Adrenal gland (tissue), 12 donors: Measurements from ENCODE around the gene CD300C. TPM values are rescaled to one million over a fixed set of nuclear protein-coding genes. Genes with fewer than 3 reads are reported as not detected.
"Not testable (repeated sequence)": the region's sequence is repeated elsewhere in the genome, so short reads cannot be mapped to it uniquely, and the experiment has no call there.

Source experiments
- DNase-seq, 7 donors: peaks; one replicate each; pipeline ENCODE4 v3.0.0-alpha.2; 2019 to 2020
- H3K27ac ChIP-seq, 5 donors: fragments of 200-600 bp; sonication (generic) in 4 of 5; 1 replicate in 3 of 5; 2 replicates in 2 of 5; pipeline versions ENCODE4 v1.5.1 to v1.8.0; 2016 to 2020; ENCODE audit warnings: mild to moderate bottlenecking in 1 of 5
- H3K27me3 ChIP-seq: fragments of 200-600 bp; 2 replicates; pipeline ENCODE4 v1.8.0; 2021
- H3K36me3 ChIP-seq, 2 donors: fragments of 200-600 bp; replicated peaks in 1 of 2; 1 replicate in 1 of 2; 2 replicates in 1 of 2; pipeline versions ENCODE4 v1.5.1 to v1.8.0; 2018 to 2022
- H3K4me1 ChIP-seq, 2 donors: fragments of 200-600 bp; replicated peaks in 1 of 2; 1 replicate in 1 of 2; 2 replicates in 1 of 2; pipeline versions ENCODE4 v1.5.1 to v1.8.0; 2018 to 2021
- H3K4me3 ChIP-seq, 4 donors: fragments of 200-600 bp; sonication (generic) in 3 of 4; one replicate each; pipeline ENCODE4 v1.5.1; 2016 to 2018
- H3K9me3 ChIP-seq, 3 donors: fragments of 200-600 bp; sonication (generic) in 1 of 3; replicated peaks in 1 of 3; 1 replicate in 2 of 3; 2 replicates in 1 of 3; pipeline versions ENCODE4 v1.5.1 to v1.8.0; 2016 to 2021
- POLR2A ChIP-seq, 2 donors: fragments of 450-650 bp; IDR thresholded peaks; one replicate each; pipeline ENCODE4 v1.6.1; 2017; ENCODE audit warnings: antibody characterized with exemption in 2 of 2, mild to moderate bottlenecking in 2 of 2, moderate library complexity in 1 of 2
- WGBS, 4 donors: extraction: QIAGEN DNeasy Blood & Tissue Kit in 2 of 4; methylation state at CpG; one replicate each; pipeline versions ENCODE4 v1.1.5 to v1.1.7; 2013 to 2017; 5-methylcytosine and 5-hydroxymethylcytosine counted together
- intact Hi-C, 2 donors: fragments of 100-400 bp; cut with DNase I; formaldehyde crosslinking; loops; one replicate each; pipeline versions ENCODE4 v1.14.1 to v1.15.0; 2022 to 2023
- polyA plus RNA-seq, 3 donors: library from polyadenylated mRNA; stranded (reverse); fragments of 200-250 nt in 2 of 3; fragments of 350-450 nt in 1 of 3; fragmentation: Illumina TruSeq in 1 of 3; extraction: RNeasy Lipid Tissue Mini Kit (QIAGEN cat#74804) in 1 of 3; gene quantifications; one replicate each; pipeline ENCODE4 v1.2.3, GENCODE V29; 2013 to 2014
- total RNA-seq, 9 donors: library from RNA; depleted of rRNA in 4 of 9; stranded (reverse); fragments of >200 nt in 4 of 9; fragments of 120-200 nt in 1 of 9; fragmentation: NEBNext Ultra II Directional in 1 of 9; extraction: Animal tissue kit (Norgen Biotek cat#: 25700) in 1 of 9; gene quantifications; one replicate each; pipeline versions ENCODE4 v1.1.0 to v1.2.4, GENCODE V29; 2013 to 2023
- TF ChIP-seq, protein P1 (sequence below), 6 experiments: fragments of 450-650 bp in 4 of 6; fragments of 200-600 bp in 2 of 6; sonication (generic) in 1 of 6; IDR thresholded peaks; 1 replicate in 5 of 6; 2 replicates in 1 of 6; pipeline versions ENCODE4 v1.5.1 to v1.8.0; 2016 to 2021; ENCODE audit warnings: antibody characterized with exemption in 6 of 6, mild to moderate bottlenecking in 2 of 6, moderate library complexity in 1 of 6
- donor health status: healthy with polysubstance abuse.
- donor health status: Bipolar disorder and iron deficiency.
- donor health status: DM: yes; HTN: yes; CAD: no.
- donor health status: DM: no; HTN: no; CAD: no.
- donor health status: DM: no; HTN: no; CAD: no.
- donor health status: DM: yes; HTN: yes; CAD: no.

CD300C gene
- total and polyA plus RNA-seq, 12 donors: 0.22 to 4.5 (median 2.3) TPM; not detected in 1

DNA sequence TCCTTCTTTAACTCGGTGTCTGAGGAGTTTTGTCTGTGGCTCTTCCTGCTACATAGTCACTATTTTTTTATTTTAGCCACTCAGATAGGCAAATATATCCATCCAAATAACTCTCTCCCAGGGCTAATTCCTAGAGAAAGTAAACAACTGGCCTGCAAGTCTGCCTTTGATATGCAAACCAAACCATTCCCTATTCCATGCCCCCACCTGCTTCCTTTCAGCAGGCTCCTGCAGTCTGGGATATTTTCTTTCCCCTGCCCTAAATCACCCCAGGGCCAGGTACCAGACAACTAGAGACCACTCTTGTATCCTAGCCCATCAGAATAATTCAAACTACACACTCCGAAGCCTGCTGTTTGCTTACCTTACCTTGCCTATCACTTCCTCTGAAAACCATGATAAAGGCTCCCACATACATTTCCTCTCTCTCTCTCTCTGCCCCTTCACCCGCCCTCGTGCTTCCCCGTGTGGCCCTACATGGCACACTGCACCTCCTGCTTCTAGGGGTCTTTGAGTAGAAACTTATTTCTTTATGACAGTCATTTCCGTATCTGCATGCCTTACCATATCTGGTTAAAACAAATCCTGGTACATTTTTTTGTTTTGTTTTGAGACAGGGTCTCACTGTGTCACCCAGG lies 13.1 kb upstream of the CD300C start:
- no peaks in the 10 kb centered on the region for H3K9me3 ChIP-seq
- DNase-seq: no peak
- TF ChIP-seq, protein P1, sequence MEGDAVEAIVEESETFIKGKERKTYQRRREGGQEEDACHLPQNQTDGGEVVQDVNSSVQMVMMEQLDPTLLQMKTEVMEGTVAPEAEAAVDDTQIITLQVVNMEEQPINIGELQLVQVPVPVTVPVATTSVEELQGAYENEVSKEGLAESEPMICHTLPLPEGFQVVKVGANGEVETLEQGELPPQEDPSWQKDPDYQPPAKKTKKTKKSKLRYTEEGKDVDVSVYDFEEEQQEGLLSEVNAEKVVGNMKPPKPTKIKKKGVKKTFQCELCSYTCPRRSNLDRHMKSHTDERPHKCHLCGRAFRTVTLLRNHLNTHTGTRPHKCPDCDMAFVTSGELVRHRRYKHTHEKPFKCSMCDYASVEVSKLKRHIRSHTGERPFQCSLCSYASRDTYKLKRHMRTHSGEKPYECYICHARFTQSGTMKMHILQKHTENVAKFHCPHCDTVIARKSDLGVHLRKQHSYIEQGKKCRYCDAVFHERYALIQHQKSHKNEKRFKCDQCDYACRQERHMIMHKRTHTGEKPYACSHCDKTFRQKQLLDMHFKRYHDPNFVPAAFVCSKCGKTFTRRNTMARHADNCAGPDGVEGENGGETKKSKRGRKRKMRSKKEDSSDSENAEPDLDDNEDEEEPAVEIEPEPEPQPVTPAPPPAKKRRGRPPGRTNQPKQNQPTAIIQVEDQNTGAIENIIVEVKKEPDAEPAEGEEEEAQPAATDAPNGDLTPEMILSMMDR (IDR thresholded peaks at IDR 0.05): no peak
- no peak for TF ChIP-seq POLR2A (IDR thresholded peaks at IDR 0.05)
- no peak overlapping the region for H3K4me3 ChIP-seq
- no peaks in the 10 kb centered on the region for H3K4me1 ChIP-seq
- intact Hi-C loops: no loop called here
- no peaks in the 10 kb centered on the region for H3K36me3 ChIP-seq
- WGBS, 4 donors: 68 to 86% (median 74%) methylated on average over 6 of the region's 6 CpGs
- H3K27ac ChIP-seq: no peak overlapping the region
- H3K27me3 ChIP-seq: no peaks in the 10 kb centered on the region

DNA sequence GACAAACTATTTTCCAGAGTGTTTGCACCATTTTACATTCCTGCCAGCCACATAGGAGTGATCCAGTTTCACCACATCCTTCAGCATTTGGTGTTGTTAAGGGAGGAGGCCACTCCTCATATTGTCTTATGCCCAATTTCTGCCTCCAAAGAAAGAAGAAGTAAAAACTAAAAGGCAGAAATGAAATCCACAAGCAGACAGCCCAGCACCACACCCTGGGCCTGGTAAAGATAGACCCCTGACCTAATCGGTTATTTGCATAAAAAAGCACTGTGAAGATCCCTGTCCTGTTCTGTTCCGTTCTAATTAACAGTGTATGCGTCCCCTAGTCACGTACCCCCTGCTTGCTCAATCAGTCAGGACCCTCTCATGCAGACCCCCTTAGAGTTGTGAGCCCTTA lies 12.5 kb upstream of the CD300C start:
- WGBS, 4 donors: 67 to 80% (median 76%) methylated on average over 4 of the region's 4 CpGs
- H3K27ac ChIP-seq, H3K27me3 ChIP-seq, H3K9me3 ChIP-seq, DNase-seq, H3K36me3 ChIP-seq, H3K4me1 ChIP-seq, H3K4me3 ChIP-seq, intact Hi-C loops: not testable (repeated sequence)

DNA sequence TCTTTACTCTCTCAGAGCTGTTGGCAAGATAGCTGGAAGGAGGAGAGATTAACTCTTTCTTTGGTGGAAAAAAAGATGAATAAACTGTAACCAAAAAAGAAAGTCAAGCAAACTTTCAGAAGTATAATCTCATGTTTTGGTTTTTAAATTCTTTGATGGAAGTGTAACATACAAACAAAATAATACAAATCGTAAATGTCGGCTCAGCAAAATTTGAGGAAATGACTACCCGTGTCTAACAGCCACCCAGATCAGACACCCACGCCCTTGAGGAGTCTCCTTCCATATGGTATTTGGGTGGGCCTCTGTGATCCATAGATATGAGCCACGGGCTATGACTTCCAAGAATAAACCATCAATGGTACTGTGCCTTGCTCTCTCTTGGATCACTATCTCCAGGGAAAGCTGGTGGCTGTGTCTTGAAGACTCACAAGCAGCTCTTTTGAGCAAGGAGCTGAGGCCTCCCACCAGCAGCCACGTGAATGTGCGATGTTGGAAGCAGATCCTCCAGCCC lies 9.6 kb upstream of the CD300C start:
- no peak for DNase-seq
- intact Hi-C loops: no loop called here

DNA sequence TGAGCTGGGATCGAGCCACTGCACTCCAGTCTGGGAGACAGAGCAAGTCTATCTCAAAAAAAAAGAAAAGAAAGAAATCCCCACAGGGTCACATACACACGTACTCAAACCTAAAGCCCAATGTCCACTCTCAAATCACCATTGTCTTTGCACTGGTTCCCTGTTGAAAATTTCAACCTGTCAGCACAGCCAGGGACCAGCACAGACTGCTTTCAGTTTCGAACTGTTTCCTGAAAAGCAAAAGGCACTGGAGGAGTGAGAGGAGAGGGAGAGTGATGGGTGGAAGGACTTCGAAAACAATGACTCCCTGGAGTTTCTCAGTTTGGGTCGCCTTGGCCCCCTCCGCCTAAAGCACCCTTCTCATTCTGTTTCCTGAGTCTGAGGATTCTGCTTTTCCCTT lies 9.0 kb upstream of the CD300C start:
- Histone ChIP-seq H3K4me3 (no peak overlapping the region), H3K36me3 (no peaks in the 10 kb centered on the region), H3K27ac (no peak overlapping the region), H3K4me1 (no peaks in the 10 kb centered on the region), H3K9me3 (no peaks in the 10 kb centered on the region), H3K27me3 (no peaks in the 10 kb centered on the region)
- TF ChIP-seq POLR2A (IDR thresholded peaks at IDR 0.05): no peak
- TF ChIP-seq, protein P1 (IDR thresholded peaks at IDR 0.05): no peak
- WGBS, 4 donors: 56 to 74% (median 65%) methylated on average over 6 of the region's 6 CpGs
- DNase-seq: no peak
- intact Hi-C loops: no loop called here

More for the DNA sequence above, 9.6 kb upstream of the CD300C start:
- H3K36me3 ChIP-seq: no peaks in the 10 kb centered on the region
- 61 to 76% (median 66%) methylated on average over 7 of the region's 7 CpGs for WGBS, 4 donors
- no peak overlapping the region for H3K4me3 ChIP-seq
- TF ChIP-seq, protein P1 (IDR thresholded peaks at IDR 0.05): no peak
- no peak for TF ChIP-seq POLR2A (IDR thresholded peaks at IDR 0.05)
- no peaks in the 10 kb centered on the region for H3K27me3 ChIP-seq
- H3K27ac ChIP-seq: no peak overlapping the region
- no peaks in the 10 kb centered on the region for H3K4me1 ChIP-seq
- no peaks in the 10 kb centered on the region for H3K9me3 ChIP-seq

DNA sequence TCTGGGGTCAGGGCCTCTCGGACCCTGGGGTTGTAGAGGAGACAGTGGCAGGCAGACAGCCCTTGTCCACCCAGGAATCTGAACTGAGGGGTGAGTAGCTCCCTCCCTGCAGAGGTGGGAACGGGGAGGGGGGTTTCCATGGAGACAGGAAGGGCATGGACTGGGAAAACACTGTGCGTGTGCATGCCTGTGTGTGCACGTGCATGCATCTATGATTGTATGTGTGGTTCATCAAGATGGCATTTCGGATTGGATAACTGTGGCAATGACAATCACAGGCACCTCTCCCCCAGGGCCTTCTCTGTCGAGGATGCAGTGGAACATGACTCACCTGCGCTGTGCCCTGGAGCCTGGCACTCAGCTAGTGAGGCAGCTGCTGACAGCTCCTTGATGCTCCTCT lies 6.1 kb upstream of the CD300C start:
- no peaks in the 10 kb centered on the region for H3K36me3 ChIP-seq
- H3K27me3 ChIP-seq: no peaks in the 10 kb centered on the region
- DNase-seq: no peak
- WGBS, 4 donors: 36 to 69% (median 51%) methylated on average over 5 to 7 of the region's 7 CpGs
- no peak overlapping the region for H3K27ac ChIP-seq
- TF ChIP-seq, protein P1 (IDR thresholded peaks at IDR 0.05): no peak
- no peak for TF ChIP-seq POLR2A (IDR thresholded peaks at IDR 0.05)
- intact Hi-C loops: no loop called here
- H3K4me3 ChIP-seq: no peak overlapping the region
- no peaks in the 10 kb centered on the region for H3K9me3 ChIP-seq
- H3K4me1 ChIP-seq: no peaks in the 10 kb centered on the region
